ENCODE data around the gene PADI3. TPM values are rescaled to one million over a fixed set of nuclear protein-coding genes. Genes with fewer than 3 reads are reported as not detected.

The PADI3 gene
- total and polyA plus RNA-seq, 2 of the 4 experiments (the other 2 are of a cell fraction) = not detected

- CTCF ChIA-PET = no interaction called here
- intact Hi-C loops (cut with micrococcal nuclease) (loop anchor here (5.0 kb wide), 1 partner anchor 84 kb away; the partner anchor contains the start of gene PADI3), dilution Hi-C loops (cut with HindIII; ENCODE audit: low sequenced_read_pairs, unreplicated experiment) (no loop called here), in situ Hi-C loops (cut with MboI; ENCODE audit: low sequenced_read_pairs) (no loop called here)
- BruUV-seq (replicated peaks) = no TSS peak
- Histone ChIP-seq H2BK120ac (ENCODE audit: low read depth, low read length) (no peak overlapping the region), H3K9ac (ENCODE audit: low read depth, low read length) (no peak overlapping the region), H3K36me3 (ENCODE audit: control insufficient read depth, insufficient read depth, low read length) (no peaks in the 10 kb centered on the region), H3K79me1 (ENCODE audit: low read depth in 1 of 2, low read length in 2 of 2) (no peaks in the 10 kb centered on the region), H2AK9ac (replicated peaks; ENCODE audit: low read depth, low read length, poor library complexity) (no peak overlapping the region), H2BK5ac (ENCODE audit: low read depth, low read length, poor library complexity, severe bottlenecking) (no peak overlapping the region), H3K27me3 (ENCODE audit: control insufficient read depth, insufficient read depth, low read length) (peaks cover 13% of the 10 kb centered on the region), H3K23ac (ENCODE audit: low read depth, low read length) (no peak overlapping the region), H3K18ac (ENCODE audit: low read depth, low read length) (no peak overlapping the region), H3K4me2 (ENCODE audit: low read depth, low read length) (no peak overlapping the region), H4K91ac (ENCODE audit: insufficient read depth, low read depth, low read length) (no peak overlapping the region), H2AFZ (replicated peaks; ENCODE audit: low read length, poor library complexity) (peak overlapping the region; percentile 14), H4K20me1 (ENCODE audit: insufficient read depth, low read length) (no peaks in the 10 kb centered on the region), H3K4ac (ENCODE audit: low read depth, low read length) (no peak overlapping the region), H2BK20ac (ENCODE audit: low read depth, low read length) (no peak overlapping the region), H2BK15ac (ENCODE audit: low read depth, low read length) (no peak overlapping the region), H3K9me1 (ENCODE audit: insufficient read depth, low read length) (no peaks in the 10 kb centered on the region), H3K27ac (ENCODE audit: insufficient read depth, low read length) (no peak overlapping the region), H3K4me1 (ENCODE audit: control insufficient read depth, insufficient read depth, low read length) (no peaks in the 10 kb centered on the region), H4K8ac (ENCODE audit: low read depth in 2 of 2, low read length in 2 of 2) (no peak overlapping the region), H4K5ac (ENCODE audit: low read depth, low read length) (no peak overlapping the region), H3K9me3 (ENCODE audit: control insufficient read depth, insufficient read depth, low read length) (peaks cover 2% of the 10 kb centered on the region), H3K4me3 (ENCODE audit: insufficient read depth, low read depth, low read length) (no peak overlapping the region), H3K56ac (ENCODE audit: extremely low read depth, insufficient read depth, low read length) (no peak overlapping the region), H2AK5ac (ENCODE audit: low read depth, low read length) (no peak overlapping the region), H3K14ac (replicated peaks; ENCODE audit: low read depth, low read length) (no peak overlapping the region)
- DNase-seq = no peak
- no peak for ATAC-seq (ENCODE audit: low read depth)
- no peak for TF ChIP-seq NFE2L2 (IDR thresholded peaks at IDR 0.05; ENCODE audit: low read depth, low read length)
- no peak for TF ChIP-seq POLR2A (IDR thresholded peaks at IDR 0.05; ENCODE audit: low read depth, low read length)
- TF ChIP-seq FOS (IDR thresholded peaks at IDR 0.05; ENCODE audit: low read depth, low read length) = no peak
- no peak for TF ChIP-seq CHD1 (IDR thresholded peaks at IDR 0.05; ENCODE audit: low read depth, low read length)
- TF ChIP-seq SMC3 (IDR thresholded peaks at IDR 0.05; ENCODE audit: low read depth, low read length) = no peak
- TF ChIP-seq BHLHE40 (IDR thresholded peaks at IDR 0.05; ENCODE audit: low read depth, low read length) = no peak
- TF ChIP-seq RFX5 (IDR thresholded peaks at IDR 0.05; ENCODE audit: low read depth, low read length) = no peak
- no peak for TF ChIP-seq RAD21 (IDR thresholded peaks at IDR 0.05; ENCODE audit: low read length)
- TF ChIP-seq CTCF (conservative IDR thresholded peaks at IDR 0.05; ENCODE audit: low read depth, low read length) = no peak
- no peak for TF ChIP-seq CEBPB (IDR thresholded peaks at IDR 0.05; ENCODE audit: low read depth, low read length)
- no peak for TF ChIP-seq MAFK (IDR thresholded peaks at IDR 0.05; ENCODE audit: low read depth, low read length)
- TF ChIP-seq USF2 (IDR thresholded peaks at IDR 0.05; ENCODE audit: low read depth, low read length) = no peak
- TF ChIP-seq MAZ (IDR thresholded peaks at IDR 0.05; ENCODE audit: borderline replicate concordance, low read depth, low read length) = no peak
- TF ChIP-seq ELK1 (IDR thresholded peaks at IDR 0.05; ENCODE audit: borderline replicate concordance, low read depth, low read length) = no peak
- no peak for TF ChIP-seq RCOR1 (IDR thresholded peaks at IDR 0.05; ENCODE audit: insufficient replicate concordance, low read length)
- no peak for TF ChIP-seq MXI1 (IDR thresholded peaks at IDR 0.05; ENCODE audit: borderline replicate concordance, low read depth, low read length)
- POLR2A ChIA-PET (ENCODE audit: unreplicated experiment) = no interaction called here
- WGBS, 2 experiments (ENCODE audit: extremely low coverage in 2 of 2, insufficient read length in 1 of 2) = no CpG with 5 or more reads among the region's 7 CpGs
Measured at GRCh38 chr1:17330856-17331255, 82.0 kb downstream of the PADI3 start.
